Activated CD4-positive, alpha-beta T cell treated with anti-CD3 and anti-CD28 coated beads, Interleukin-2, amount 50 U/mL, for 16 hours (primary cell): Measurements from ENCODE around the gene MED15.
A peak's percentile ranks its signal among the peaks of the same experiment; 100 is the strongest.
"Not testable (repeated sequence)": the region's sequence is repeated elsewhere in the genome, so short reads cannot be mapped to it uniquely, and the experiment has no call there.

Source experiments
- DNase-seq: peaks from one replicate; pipeline ENCODE4 v3.0.0-alpha.2; 2020

Gene MED15

GRCh38 chr22:20483771-20484170 lies 23.6 kb upstream of the MED15 start:
- no peak for DNase-seq

DNA sequence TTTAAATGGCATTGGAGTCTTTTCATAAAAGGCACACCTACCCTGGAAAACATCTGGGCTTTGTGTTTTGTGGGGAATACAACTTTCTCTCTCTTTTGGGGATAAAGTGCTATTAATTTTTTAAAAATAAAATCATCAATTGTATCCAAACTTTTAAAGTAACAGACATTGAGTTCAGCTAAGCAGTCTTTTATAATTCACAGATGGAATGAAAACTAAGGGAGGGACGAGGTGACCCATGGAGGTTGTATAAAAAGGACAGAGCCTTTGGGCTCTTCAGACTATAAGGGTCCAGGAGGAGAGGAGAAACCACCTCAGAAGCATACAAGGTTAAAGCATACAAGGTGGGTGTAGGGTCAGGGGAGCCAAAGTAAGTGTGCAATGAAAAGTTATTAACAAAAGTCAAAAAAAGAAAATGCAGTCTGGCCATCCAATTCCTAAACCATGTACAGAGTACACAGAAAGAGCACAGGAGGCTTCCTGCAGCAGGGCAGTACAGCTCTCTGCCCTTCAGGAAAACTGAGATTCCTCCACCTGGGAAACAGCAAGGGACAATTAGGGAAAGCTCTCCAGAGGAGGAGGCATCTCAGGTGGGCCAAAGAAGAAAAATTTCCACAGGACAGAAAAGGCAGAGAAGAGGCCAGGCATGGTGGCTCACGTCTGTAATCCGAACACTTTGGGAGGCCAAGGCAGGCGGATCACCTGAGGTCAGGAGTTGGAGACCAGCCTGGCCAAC lies 22.3 kb upstream of the MED15 start:
- DNase-seq = no peak

- no peak for DNase-seq
Observed at GRCh38 chr22:20486229-20486628, 21.2 kb upstream of the MED15 start.

GRCh38 chr22:20487715-20488114 lies 19.7 kb upstream of the MED15 start:
- no peak for DNase-seq

GRCh38 chr22:20488946-20489345 lies 18.5 kb upstream of the MED15 start:
- DNase-seq = no peak

DNA sequence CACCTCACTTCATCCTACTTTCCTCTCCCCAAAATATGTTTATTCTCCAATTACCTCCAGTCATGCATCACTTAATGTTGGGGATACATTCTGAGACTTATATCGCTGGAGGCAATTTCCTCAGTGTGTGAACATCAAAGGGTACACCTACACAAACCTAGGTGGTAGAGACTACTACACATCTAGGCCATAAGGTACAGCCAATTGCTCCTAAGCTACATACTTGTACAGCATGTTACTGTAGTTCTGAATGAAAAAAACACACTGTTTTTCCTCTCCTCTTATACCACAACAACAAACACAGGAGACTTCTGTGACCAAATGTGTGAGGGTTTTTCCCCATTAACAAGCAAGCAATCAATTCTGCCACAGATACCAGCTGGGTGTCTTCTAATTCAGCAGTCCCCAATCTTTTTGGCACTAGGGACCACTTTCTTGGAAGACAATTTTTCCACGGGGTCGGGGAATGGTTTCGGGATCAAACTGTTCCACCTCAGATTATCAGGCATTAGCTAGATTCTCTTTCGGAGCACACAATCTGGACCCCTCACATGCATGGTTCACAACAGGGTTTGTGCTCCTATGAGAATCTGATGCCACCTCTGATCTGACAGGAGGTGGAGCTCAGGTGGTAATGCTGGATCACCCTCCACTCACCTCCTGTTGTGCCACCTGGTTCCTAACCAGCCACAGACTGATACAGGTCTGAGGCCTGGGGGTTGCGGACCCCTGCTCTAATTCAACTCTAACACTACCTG lies 17.0 kb upstream of the MED15 start:
- no peak for DNase-seq

GRCh38 chr22:20490941-20491307 lies 16.5 kb upstream of the MED15 start:
- no peak for DNase-seq

DNA sequence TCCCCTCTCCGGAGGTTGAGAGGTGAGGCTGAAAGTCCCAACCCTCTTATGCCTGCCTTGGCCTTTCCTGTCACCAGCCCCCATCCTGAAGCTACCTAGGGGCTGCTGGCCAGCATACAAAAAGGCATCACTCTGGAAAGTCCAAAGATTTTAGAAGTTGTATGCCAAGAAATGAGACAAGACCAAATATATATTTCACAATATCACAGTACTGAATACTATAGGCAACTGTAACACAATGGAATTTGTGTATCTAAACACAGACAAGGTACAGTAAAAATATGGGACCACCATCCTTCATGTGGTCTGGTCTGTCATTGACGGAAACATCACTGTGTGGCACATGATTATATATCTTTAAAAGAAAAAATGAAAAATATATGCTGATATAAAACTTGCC lies 16.1 kb upstream of the MED15 start:
- DNase-seq = no peak

DNA sequence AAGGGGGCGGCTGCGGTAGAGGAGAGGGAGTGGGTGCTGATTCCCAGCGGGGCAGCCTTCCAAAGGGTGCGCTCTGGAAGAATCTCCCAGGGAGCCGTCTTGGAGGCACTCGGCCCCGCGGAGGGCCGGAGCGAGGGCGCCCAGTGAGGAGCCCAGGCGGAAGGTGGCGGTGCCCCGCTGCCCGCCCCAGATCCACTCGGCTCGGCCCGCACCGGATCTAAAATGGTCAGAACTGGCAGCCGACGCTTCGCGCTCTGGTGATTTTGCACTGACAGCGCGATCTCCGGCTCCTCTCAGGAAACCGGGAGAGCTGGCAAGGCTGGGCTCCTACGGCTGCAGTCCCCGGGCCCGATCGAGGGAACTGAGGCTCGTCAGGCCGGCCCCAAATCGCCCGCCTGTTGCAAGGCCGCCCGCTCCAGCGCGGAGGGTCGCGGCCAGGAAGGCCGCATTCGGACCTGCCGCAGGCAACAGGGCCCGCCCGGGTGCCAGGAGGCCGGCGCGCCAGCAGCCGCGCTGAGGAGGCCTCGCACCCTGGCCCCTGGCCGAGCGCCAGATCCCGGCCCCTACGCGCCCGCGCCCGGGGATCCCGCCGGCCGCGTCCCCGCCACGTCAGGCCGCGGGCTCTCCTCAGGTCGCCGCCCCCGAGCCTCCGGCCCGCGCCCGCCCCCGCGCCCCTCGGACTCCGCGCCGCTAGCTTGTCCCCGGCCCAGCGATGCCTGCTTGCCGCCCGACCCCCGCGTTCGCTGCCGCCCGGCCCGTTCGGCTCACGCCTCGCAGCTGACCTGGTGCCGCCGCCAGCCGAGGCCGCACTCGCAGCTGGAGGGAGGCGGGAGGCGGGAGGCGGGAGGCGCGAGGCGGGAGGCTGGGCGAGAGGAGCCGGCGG lies 12.2 kb upstream of the MED15 start, which contains the start of gene KLHL22:
Gene KLHL22 (minus strand): TSS at position 818 of the 883 bp plus-strand sequence. CDS start 6,584 bp downstream, outside the sequence.
- DNase-seq = no peak

GRCh38 chr22:20495861-20496681 lies 11.3 kb upstream of the MED15 start:
- DNase-seq = peak; percentile 92

GRCh38 chr22:20497426-20497825 lies 10.0 kb upstream of the MED15 start:
- DNase-seq = no peak

DNA sequence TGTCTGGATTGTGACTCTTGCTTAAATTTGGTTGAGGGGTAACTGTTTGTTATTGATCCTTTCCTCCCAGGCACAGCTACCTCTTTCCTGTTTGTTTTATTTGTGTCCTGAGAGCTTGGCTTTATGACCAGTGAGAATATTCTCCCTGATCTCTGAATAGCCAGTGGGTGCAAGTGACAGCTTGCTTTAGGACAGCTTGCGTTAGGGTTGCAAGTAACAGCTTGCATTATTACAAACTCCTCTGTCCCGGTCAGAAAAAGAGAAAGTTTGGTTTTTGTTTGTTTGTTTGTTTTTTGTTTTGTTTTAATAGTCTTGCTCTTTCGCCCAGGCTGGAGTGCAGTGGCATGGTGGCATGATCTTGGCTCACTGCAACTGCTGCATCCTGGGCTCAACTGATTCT lies 8.5 kb upstream of the MED15 start:
- DNase-seq = no peak

DNA sequence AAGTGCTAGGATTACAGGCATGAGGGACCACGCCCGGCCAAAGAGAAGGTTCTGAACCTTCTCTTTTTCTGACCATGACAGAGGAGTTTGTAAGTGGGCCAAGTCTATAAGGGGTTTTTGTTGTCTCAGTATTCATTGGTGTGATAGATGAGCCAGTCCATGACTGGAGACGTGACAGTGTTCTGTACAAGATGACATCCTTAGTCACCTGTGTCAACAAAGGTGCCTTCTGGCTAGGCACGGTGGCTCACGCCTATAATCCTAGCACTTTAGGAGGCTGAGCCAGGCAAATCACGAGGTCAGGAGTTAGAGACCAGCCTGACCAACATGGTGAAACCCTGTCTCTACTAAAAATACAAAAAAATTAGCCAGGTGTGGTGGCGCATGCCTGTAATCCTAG lies 7.6 kb upstream of the MED15 start:
- DNase-seq = no peak

DNA sequence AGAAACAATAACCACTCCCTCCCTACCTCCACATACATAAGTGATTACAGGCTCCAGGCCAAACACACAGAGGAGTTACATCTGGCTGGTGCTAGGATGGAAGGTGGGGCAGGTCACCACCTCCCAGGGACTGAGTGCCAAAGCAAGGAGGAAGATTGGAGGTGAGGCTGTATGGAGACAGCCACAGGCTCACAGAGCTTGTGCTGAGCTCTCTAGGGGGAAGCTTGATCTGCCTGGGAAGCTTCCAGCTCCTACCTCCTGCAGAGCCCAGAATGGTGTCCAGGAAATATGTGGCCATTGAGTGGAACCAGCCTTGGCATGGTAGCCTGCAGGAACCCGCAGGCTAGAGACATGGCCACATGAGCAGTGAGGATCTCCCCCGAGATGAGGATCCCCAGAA lies 3.6 kb upstream of the MED15 start:
- DNase-seq = no peak

DNA sequence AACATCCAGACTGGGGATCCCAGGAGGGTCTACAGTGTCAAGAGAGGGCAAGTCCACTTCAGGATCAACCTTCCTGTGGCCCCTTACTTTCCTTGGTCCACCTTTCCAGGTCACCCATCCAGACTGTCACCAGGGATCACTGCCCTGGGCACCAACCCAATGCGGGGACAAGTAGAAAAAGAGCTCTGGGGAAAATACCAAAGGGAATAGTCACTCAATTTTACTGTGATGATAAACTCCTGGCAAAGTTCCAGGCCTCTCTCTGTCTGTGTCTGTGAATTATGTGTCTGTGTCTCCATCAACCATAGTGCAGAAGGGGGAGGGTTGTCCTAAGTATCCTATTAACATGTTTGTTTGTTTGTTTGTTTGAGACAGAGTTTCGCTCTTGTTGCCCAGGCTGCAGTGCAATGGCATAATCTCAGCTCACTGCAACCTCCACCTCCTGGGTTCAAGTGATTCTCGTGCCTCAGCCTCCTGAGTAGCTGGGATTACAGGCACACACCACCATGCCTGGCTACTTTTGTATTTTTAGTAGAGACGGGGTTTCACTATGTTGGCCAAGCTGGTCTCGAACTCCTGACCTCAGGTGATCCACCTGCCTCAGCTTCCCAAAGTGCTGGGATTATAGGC lies 3.0 kb upstream of the MED15 start:
- not testable (repeated sequence) for DNase-seq

GRCh38 chr22:20506543-20507252 lies 712 bp upstream of the MED15 start:
- DNase-seq = no peak

DNA sequence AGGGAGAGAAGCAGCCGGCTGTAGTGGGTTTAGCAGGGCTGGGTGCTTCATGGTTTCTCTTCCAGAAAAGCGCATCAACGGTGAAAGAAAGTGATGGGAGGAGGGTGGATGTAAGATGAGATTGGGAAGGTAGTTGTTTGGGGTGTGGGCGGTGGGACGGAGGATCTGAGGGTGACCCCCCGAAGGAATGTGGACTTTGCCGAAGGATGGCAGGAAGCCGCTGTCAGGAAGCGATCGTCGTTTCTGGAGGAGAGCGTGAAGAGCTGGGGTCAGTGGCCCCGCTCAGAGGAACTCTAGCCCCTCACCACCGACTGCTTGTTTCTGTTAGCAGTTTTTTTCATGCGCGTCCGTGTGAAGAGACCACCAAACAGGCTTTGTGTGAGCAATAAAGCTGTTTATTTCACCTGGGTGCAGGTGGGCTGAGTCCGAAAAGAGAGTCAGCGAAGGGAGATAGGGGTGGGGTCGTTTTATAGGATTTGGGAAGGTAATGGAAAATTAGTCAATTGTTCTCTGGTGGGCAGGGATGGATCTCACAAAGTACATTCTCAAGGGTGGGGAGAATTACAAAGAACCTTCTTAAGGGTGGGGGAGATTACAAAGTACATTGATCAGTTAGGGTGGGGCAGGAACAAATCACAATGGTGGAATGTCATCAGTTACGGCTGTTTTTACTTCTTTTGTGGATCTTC lies 801 bp downstream of the MED15 start:
- DNase-seq = not testable (repeated sequence)

DNA sequence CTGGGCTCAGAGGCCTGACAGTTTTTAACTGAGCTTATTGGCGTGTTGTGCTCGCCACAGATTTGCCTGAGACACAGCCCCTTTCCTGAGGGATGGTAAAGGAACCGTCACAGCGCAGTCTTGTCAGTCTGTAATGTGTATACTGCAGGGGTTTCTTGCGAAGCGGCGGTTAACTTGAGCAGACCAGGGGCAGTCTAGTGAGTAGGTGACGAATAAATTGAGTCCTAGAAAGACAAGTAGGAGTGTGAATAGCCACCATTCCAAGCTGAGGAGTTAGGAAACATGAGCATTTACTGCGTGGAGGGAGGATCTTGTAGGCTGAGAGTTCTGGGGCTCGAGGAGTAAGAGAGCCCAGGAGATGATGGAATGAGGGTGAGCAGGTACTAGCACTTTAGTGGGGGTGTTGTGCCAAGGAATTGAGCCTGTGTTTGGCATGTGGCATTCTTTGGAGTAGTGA lies 1.4 kb downstream of the MED15 start:
- DNase-seq = no peak

- peak; percentile 71 for DNase-seq
Observed at GRCh38 chr22:20509344-20510047, 2.1 kb downstream of the MED15 start.
